Transverse colon (tissue), 4 donors: Measurements from ENCODE around the gene MEX3A.

Source experiments
- CTCF ChIP-seq, 5 experiments: fragments of 200-600 bp in 3 of 5; fragments of 450-650 bp in 2 of 5; sonication (generic) in 3 of 5; IDR thresholded peaks; 1 replicate in 2 of 5; 2 replicates in 3 of 5; pipeline ENCODE4 v1.5.1; 2016 to 2017; ENCODE audit warnings: antibody characterized with exemption in 5 of 5, inconsistent platforms in 3 of 5, mild to moderate bottlenecking in 2 of 5, moderate library complexity in 1 of 5
- POLR2AphosphoS5 ChIP-seq, 3 donors: sonication (generic); formaldehyde crosslinking; IDR thresholded peaks; one replicate each; pipeline ENCODE4 v1.6.1; 2016; ENCODE audit warnings: antibody characterized with exemption in 3 of 3

DNA sequence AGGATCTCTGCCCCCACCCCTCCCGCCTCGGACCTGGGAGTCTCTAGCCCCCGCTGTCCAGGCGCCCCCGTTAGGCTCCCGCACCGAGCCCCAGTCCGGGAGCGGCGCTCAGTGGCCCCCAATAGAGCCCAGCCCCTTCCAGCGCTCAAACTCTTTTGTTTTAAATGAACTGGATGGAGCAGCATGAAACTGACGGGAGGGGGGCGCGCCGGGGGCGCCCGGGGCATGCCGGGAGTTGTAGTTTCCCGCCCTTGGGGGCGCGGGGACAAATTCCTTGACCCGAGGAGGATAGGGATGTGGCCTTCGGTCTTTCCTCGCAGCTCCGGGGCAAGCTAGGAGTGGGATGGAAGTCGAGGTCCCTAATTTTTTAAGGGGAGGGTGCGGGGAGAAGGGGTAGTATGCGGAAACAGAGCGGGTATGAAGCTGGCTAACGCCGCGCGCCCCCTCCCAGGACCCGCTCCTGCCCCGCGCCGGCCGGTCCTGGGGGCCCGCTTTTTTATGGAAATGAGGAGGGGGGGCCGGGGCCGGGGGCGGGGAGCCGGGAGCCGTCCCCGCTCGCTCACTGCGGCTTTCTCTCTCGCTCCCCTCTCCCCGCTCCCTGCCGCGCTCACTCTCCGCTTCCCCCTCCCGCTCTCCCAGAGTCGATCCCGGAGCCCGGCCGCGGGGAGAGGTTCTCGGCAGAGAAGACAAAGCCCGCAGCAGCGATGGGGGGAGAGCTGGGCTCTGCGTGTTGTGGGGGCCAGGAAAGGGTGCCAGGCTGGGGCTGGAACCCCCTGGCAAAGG, at the start of gene MEX3A:
- TF ChIP-seq POLR2AphosphoS5 (IDR thresholded peaks at IDR 0.05) (no peak), CTCF (IDR thresholded peaks at IDR 0.05) (no peak)
